Renal cortex interstitium (tissue), 15 donors: Measurements from ENCODE around the gene MED27. TPM values are rescaled to one million over a fixed set of nuclear protein-coding genes. Genes with fewer than 3 reads are reported as not detected.

Source experiments
- DNase-seq, 11 donors: peaks; one replicate each; pipeline ENCODE4 v3.0.0-alpha.2; 2013; ENCODE audit warnings: low read depth in 9 of 11, low spot score in 4 of 11; ENCODE audit errors: extremely low read depth in 1 of 11
- long read RNA-seq, 16 experiments: transcript quantifications; one replicate each; lab custom pipeline, GENCODE V29; 2026
- polyA plus RNA-seq, 3 donors: library from polyadenylated mRNA; unstranded; fragments of 120-200 nt; gene quantifications; one replicate each; pipeline ENCODE4 v1.2.1, GENCODE V29; 2013; ENCODE audit not compliant: insufficient read length in 3 of 3

The MED27 gene
- 10 to 100 TPM; 18.5 to 24.7 (median 22.4) TPM for polyA plus RNA-seq
- long read RNA-seq, donor 1, transcript MED27-201 (8 exons, 1,431 nt) = major isoform, 8 of 8 reads
- long read RNA-seq, donor 1, partial matches to known transcripts = 0 of 8 reads
- long read RNA-seq, donor 1, other reads (novel, unspliced or antisense) = 0 of 8 reads
- long read RNA-seq, donor 2, partial matches to known transcripts = 0 of 4 reads
- long read RNA-seq, donor 2, other reads (novel, unspliced or antisense) = 0 of 4 reads
- long read RNA-seq, donor 3, transcript MED27-201 (8 exons, 1,431 nt) = major isoform, 11 of 11 reads
- long read RNA-seq, donor 3, partial matches to known transcripts = 0 of 11 reads
- long read RNA-seq, donor 3, other reads (novel, unspliced or antisense) = 0 of 11 reads
- long read RNA-seq, donor 4, transcript MED27-201 (8 exons, 1,431 nt) = major isoform, 8 of 8 reads
- long read RNA-seq, donor 4, partial matches to known transcripts = 0 of 8 reads
- long read RNA-seq, donor 4, other reads (novel, unspliced or antisense) = 0 of 8 reads
- long read RNA-seq, donor 5 = 0 reads
- long read RNA-seq, donor 6, transcript MED27-201 (8 exons, 1,431 nt) = major isoform, 6 of 6 reads
- long read RNA-seq, donor 6, partial matches to known transcripts = 0 of 6 reads
- long read RNA-seq, donor 6, other reads (novel, unspliced or antisense) = 0 of 6 reads
- long read RNA-seq, donor 7, transcript MED27-201 (8 exons, 1,431 nt) = major isoform, 13 of 14 reads
- long read RNA-seq, donor 7, partial matches to known transcripts = 0 of 14 reads
- long read RNA-seq, donor 7, other reads (novel, unspliced or antisense) = 0 of 14 reads
- long read RNA-seq, donor 8, transcript MED27-201 (8 exons, 1,431 nt) = major isoform, 8 of 15 reads
- long read RNA-seq, donor 8, partial matches to known transcripts = 7 of 15 reads
- long read RNA-seq, donor 8, other reads (novel, unspliced or antisense) = 0 of 15 reads
- long read RNA-seq, donor 9, transcript MED27-201 (8 exons, 1,431 nt) = major isoform, 12 of 12 reads
- long read RNA-seq, donor 9, partial matches to known transcripts = 0 of 12 reads
- long read RNA-seq, donor 9, other reads (novel, unspliced or antisense) = 0 of 12 reads
- long read RNA-seq, donor 10, transcript MED27-201 (8 exons, 1,431 nt) = major isoform, 5 of 5 reads
- long read RNA-seq, donor 10, partial matches to known transcripts = 0 of 5 reads
- long read RNA-seq, donor 10, other reads (novel, unspliced or antisense) = 0 of 5 reads
- long read RNA-seq, donor 11, transcript MED27-201 (8 exons, 1,431 nt) = major isoform, 5 of 5 reads
- long read RNA-seq, donor 11, partial matches to known transcripts = 0 of 5 reads
- long read RNA-seq, donor 11, other reads (novel, unspliced or antisense) = 0 of 5 reads
- long read RNA-seq, donor 12, partial matches to known transcripts = 0 of 1 reads
- long read RNA-seq, donor 12, other reads (novel, unspliced or antisense) = 0 of 1 reads
- long read RNA-seq, donor 13 = 0 reads
- long read RNA-seq, donor 14, transcript MED27-201 (8 exons, 1,431 nt) = major isoform, 6 of 7 reads
- long read RNA-seq, donor 14, partial matches to known transcripts = 0 of 7 reads
- long read RNA-seq, donor 14, other reads (novel, unspliced or antisense) = 0 of 7 reads
- long read RNA-seq, donor 15, transcript MED27-201 (8 exons, 1,431 nt) = major isoform, 5 of 5 reads
- long read RNA-seq, donor 15, partial matches to known transcripts = 0 of 5 reads
- long read RNA-seq, donor 15, other reads (novel, unspliced or antisense) = 0 of 5 reads
- long read RNA-seq, donor 16, transcript MED27-201 (8 exons, 1,431 nt) = major isoform, 29 of 30 reads
- long read RNA-seq, donor 16, partial matches to known transcripts = 0 of 30 reads
- long read RNA-seq, donor 16, other reads (novel, unspliced or antisense) = 0 of 30 reads

GRCh38 chr9:132079391-132080091 is at the start of gene MED27:
Gene MED27, minus strand, starts transcription at chr9:132079867. Its CDS starts 23 bp downstream, at chr9:132079844.
- DNase-seq = peak; percentile 81 to 93 (median 89)

GRCh38 chr9:132127888-132128534 is 48.3 kb upstream of the MED27 start:
- no peak for DNase-seq

DNA sequence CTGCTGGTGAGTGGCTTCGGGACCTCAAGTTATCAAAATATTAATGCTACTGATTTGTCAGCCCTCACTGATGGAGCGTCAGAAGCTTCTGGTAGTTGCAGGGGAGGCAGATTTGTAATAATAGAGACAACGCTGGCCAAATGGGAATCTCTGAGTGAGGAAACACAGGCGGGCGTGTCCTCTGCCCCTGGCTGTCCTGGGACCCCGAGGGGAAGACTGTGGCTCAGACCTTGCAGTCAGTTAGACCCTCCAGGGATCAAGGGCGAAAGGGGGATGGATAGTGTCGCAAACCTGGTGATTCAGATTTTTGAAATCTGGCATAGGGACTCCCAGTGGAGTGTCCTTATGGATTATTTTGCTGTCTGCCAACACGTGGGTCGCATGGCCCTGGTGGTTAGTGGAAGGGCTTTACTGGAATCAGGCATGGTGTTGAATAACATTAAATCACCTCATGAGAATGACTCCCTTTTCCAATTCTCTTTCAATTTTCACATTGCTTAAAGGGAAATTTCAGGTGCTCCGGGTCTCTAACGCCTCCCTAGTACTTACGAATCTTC is 47.1 kb upstream of the MED27 start:
- DNase-seq = no peak

DNA sequence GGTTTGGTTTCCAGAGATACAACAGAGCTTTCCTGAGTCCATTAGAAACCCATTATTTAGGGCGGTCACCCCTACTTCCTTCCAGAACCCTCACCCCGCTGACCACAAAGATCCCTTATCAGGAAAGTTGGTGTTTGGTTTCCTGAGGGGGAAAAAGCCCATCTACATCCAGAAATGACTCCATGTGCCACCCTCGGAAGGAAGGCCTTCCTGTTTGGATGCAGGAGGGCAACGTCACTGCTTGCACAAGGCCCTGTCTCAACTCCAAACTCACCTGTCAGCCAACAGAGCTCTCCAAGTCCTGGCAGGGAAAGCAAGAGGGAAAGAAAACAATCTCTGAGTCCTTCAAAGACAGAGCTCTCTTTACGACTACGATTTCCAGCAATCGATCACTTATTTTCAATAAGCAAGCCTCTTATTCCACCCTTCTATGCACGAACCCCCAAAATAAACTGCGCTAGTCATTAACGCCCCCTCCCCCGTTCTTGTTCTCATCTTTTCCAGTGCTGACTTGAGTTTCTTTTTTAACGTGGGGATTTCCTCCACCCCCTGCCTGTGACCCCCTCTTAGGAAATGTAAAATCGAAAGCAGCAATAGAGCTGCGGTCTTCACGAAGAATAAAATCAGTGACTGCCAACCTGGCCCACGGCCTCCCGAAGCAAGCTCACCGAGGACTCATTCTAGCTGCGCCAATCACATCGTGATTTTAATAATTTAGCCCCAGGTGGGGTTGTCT is 46.4 kb upstream of the MED27 start:
- no peak for DNase-seq

GRCh38 chr9:132125361-132125760 is 45.7 kb upstream of the MED27 start:
- DNase-seq = no peak

- no peak for DNase-seq
Observed at GRCh38 chr9:132124800-132125199, 45.1 kb upstream of the MED27 start.

GRCh38 chr9:132121021-132121420 is 41.4 kb upstream of the MED27 start:
- DNase-seq = no peak

DNA sequence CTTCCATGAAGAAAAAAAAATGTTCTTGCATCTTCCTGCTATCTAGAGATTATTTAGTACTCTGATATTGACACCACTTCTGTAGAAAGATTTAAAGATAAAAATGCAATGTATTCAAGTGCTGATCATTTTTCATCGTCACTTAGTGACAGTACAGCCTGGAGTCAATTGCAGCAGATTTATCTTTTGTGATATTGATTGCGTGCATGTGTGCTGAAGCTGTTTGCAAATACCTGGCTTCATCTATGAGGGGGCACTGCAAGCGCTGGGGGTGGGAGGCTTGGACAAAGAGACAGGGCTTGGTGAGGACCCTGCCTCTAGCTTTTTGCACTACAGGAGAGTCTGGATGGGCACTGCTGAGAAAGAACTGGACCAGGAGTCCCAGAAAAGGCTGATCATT is 38.0 kb upstream of the MED27 start:
- no peak for DNase-seq

- DNase-seq = no peak
Observed at GRCh38 chr9:132116583-132116982, 36.9 kb upstream of the MED27 start.

DNA sequence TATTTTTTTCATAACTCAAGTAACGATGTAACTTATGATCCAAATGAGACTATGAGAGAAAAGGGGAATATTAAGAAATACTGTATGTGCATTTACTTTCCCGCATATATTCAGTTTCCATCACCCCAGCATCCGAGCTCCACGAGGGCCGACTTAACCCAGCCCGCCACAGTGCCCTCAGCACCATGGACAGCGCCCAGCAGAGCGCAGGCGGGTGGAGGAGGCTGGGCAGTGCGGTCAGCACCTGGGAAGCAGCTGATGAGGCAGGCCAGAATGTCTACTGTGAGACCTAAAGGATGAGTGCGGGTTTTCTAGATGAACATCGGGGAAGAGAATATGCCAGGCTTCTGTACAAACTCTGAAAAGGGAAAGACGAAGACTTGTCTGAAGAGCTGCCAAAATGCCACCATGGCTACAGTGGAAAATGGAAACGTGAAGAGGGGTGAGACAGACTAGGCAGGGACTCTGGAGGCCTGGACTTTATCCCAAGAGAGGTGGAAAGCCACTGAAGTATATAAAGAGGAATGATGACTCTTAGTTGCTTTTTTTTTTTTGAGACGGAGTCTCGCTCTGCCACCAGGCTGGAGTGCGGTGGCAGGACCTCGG is 34.5 kb upstream of the MED27 start:
- DNase-seq = peak; percentile 48 to 84 (median 67)

DNA sequence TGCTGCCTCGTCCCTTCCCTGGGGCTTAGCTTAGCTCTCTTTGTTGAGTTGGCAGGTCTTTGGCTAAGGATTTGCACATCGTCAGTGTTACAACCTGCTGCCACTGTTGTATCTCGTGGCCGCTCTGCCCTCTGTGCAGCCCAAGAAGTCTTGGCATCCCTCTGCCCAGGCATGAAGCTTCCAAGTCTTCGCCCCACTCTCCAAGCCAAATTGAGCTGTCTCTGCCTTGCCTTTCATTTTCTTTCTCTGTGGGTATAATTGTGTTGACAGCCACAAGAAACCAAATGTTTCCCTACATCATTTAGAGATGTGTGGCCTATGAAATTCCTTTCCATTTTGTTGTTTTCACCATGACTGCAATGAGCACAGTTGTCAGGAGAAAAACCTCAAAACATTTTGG is 29.6 kb upstream of the MED27 start:
- no peak for DNase-seq

- DNase-seq = no peak
Observed at GRCh38 chr9:132108728-132109127, 29.1 kb upstream of the MED27 start.

DNA sequence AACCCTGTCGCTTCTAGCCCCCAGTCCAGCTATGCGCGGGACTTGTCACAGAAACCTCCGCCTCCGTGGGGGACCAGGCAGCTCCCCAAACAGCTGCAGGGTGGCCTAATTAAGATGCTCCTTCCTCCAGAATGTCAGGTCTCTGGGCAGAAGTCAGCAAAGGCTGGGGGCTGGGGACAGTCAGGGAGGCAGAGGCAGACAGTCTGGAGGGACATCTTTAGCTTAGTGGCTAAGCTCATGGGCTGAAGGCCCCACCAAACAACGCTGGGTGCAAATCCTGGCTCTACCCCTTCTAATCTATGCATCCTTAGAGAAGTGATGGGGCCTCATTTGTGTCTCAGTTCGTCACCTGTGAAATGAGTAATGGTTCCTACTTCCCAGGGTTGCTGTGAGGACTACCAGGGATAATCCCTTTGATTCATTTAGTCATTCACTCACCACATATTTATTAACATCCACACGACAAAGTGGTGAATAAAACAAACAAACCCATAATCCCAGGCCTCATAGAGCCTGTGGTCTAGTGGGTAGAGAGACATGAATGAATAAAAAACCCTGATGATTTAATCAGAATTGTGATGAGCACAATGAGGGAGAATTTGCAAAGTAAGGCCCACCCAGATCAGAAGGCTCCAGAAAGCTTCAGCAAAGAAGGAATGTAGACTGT is 20.2 kb upstream of the MED27 start:
- no peak for DNase-seq

DNA sequence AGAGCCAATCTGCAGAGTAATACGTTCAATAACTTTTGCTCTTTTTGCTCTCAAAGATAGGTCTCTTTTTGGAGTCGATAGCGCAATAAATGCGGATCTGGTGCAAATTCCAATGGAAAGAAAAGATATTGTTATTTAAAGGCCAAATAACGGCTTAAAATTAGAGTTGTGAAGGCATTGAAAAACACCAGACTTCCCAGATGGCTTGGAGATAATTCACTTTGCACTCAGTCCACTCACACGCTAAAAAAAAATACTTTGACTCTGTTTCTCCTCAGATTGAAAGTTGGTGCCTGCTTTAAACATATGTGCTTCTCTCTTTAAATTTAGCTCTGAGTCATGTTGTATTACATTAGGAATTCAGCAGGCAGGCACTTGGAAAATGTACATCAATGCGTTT is 19.5 kb upstream of the MED27 start:
- no peak for DNase-seq

DNA sequence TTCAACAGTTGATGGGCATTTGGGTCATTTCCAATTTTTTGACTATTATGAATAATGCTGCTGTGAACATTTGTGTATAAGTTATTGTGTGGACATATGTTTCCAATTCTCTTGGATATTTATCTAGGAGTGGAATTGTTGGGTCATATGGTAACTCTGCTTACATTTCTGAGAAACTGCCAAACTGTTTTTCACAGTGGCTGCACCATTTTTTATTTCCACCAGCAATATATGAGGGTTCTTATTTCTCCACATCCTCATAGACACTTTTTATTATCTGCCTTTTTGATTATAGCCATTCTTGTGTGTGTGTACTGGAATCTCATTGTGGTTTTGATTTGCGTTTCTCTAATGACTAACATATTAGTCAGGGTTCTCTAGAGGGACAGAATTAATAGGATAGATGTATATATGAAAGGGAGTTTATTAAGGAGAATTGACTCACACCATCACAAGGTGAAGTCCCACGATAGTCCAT is 14.7 kb upstream of the MED27 start:
- no peak for DNase-seq
